Omental fat pad (tissue), 4 donors: ENCODE results near the gene LHFPL6. TPM values are rescaled to one million over a fixed set of nuclear protein-coding genes. Genes with fewer than 3 reads are reported as not detected.

ENCODE experiments used
- ATAC-seq: fragments of 150-250 bp; one replicate; pipeline ENCODE4 v1.9.1; 2016; ENCODE audit warnings: mild to moderate bottlenecking, moderate library complexity; ENCODE audit not compliant: low FRiP score
- DNase-seq: peaks from one replicate; pipeline ENCODE4 v3.0.0-alpha.2; 2019; ENCODE audit warnings: low spot score
- CTCF ChIP-seq, 3 donors: fragments of 450-650 bp; IDR thresholded peaks; one replicate each; pipeline ENCODE4 v1.5.1; 2016 to 2017; ENCODE audit warnings: antibody characterized with exemption in 3 of 3, mild to moderate bottlenecking in 3 of 3, moderate library complexity in 2 of 3
- total RNA-seq, 4 donors: library from RNA; depleted of rRNA; stranded (reverse); fragments of >200 nt; gene quantifications; one replicate each; pipeline ENCODE4 v1.1.0, GENCODE V29; 2016

LHFPL6 gene
- total RNA-seq, 4 donors from 2014 or later = 66.1 to 208 (median 109) TPM

DNA sequence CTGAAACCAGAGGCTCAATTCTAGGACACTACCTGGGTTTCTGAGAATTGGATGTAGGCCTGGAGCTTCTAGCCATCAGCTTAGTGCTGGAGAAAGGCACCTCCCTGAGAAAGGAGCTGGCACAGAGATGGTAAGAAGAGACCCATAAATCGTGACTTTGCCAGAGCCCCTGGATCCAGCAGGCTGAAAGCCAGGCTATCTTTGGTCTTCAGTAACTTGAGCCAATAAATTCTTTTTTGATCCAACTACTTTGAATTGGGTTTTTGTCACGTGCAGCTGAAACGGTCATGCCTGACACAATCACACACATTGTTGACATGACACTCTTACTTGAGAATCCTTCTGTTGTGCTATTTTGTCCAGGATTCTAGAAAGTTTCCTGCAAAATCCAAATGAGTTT is 103.4 kb downstream of the LHFPL6 start:
- no peak for DNase-seq
- TF ChIP-seq CTCF (IDR thresholded peaks at IDR 0.05) = no peak

GRCh38 chr13:39498471-39499114 is 104.4 kb downstream of the LHFPL6 start:
- no peak for TF ChIP-seq CTCF (IDR thresholded peaks at IDR 0.05)
- ATAC-seq (no peak), DNase-seq (no peak)

More for the DNA sequence above, 103.4 kb downstream of the LHFPL6 start:
- ATAC-seq = no peak

DNA sequence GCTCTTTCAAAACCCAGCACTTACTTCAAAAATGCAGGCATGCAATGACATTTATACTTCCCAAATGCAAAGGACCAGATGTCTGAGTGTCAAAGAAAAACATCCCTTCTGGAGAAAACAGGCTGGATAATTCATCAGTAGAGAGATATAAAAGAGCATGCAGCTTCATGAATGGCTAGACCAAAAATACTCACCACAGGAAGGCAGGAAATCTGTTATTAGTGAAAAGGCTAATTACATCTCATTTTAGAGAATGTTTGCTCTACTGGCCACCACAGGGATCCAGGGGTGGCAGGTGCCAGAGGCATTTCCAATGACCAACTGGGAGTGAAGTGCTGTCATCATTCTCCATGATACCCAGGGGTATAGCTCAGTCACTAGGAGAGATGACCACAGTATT is 106.5 kb downstream of the LHFPL6 start:
- no peak for TF ChIP-seq CTCF (IDR thresholded peaks at IDR 0.05)
- DNase-seq (no peak), ATAC-seq (no peak)

GRCh38 chr13:39494633-39495032 is 108.4 kb downstream of the LHFPL6 start:
- TF ChIP-seq CTCF (IDR thresholded peaks at IDR 0.05) = no peak
- ATAC-seq (no peak), DNase-seq (no peak)

DNA sequence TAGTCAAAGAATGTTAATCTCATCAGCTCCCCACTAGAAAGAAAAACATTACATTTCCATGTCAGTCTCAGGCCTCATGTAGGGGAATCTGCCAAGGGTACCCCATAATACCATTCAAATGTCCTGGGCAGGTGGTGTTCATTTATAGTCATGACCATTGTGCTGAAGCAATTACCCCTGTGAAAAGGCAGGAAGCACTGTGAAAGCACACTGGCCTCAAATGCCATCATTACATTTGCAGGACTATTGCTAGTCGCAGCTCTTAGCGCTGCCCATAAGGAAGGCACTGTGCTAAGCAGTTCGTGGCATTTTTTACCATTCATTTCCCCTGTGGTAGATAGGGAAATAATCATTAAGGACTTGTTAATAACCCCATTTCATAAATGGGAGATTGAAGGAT is 109.0 kb downstream of the LHFPL6 start:
- ATAC-seq = no peak
- DNase-seq = no peak
- no peak for TF ChIP-seq CTCF (IDR thresholded peaks at IDR 0.05)

- ATAC-seq = no peak
- TF ChIP-seq CTCF (IDR thresholded peaks at IDR 0.05) = no peak
These were observed 112.9 kb downstream of the LHFPL6 start for GRCh38 chr13:39490136-39490535.

DNA sequence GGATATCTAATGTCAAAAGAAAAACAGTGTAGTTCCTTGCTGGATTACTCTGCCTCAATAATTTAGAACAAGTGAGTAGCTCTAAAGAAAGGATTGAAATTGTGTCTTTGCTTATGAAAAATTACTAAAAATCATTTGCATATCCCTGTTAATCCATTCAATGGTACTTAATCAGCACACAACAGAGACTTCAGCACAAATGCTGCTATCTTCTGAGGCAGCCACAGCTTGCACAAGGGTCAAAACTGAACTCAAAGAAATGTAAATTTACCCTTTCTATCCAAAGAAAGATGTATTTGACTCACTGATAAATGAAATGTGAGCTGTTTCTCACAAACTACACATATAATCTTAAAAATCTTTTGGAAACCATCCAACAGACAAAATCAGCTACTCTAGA is 116.2 kb downstream of the LHFPL6 start:
- TF ChIP-seq CTCF (IDR thresholded peaks at IDR 0.05) = no peak
- no peak for DNase-seq
- ATAC-seq = no peak

More at GRCh38 chr13:39490136-39490535, 112.9 kb downstream of the LHFPL6 start:
- DNase-seq = no peak
